Measurements from ENCODE around the gene DEPDC4. TPM values are rescaled to one million over a fixed set of nuclear protein-coding genes. Genes with fewer than 3 reads are reported as not detected.
A peak's percentile ranks its signal among the peaks of the same experiment; 100 is the strongest.
"Not testable (repeated sequence)": the region's sequence is repeated elsewhere in the genome, so short reads cannot be mapped to it uniquely, and the experiment has no call there.

DEPDC4 gene
- total and polyA plus RNA-seq, 11 donors = 0.33 to 1.3 (median 0.60) TPM; not detected in 3

DNA sequence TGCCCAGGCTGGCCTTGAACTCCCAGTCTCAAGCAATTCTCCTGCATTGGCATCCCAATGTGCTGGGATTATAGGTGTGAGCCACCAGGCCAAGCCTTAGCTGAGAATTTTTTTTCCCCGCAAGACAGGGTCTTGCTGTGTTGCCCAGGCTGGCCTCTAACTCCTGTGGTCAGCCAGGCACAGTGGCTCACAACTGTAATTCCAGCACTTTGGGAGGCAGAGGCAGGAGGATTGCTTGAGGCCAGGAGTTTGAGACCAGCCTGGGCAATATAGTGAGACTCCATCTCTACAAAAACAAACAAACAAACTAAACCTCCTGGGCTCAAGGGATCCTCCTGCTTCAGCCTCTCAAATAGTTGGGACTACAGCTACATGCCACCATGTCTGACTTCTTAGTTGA, 27.3 kb downstream of the DEPDC4 start:
- TF ChIP-seq POLR2A (IDR thresholded peaks at IDR 0.05) = no peak
- TF ChIP-seq, protein P1, sequence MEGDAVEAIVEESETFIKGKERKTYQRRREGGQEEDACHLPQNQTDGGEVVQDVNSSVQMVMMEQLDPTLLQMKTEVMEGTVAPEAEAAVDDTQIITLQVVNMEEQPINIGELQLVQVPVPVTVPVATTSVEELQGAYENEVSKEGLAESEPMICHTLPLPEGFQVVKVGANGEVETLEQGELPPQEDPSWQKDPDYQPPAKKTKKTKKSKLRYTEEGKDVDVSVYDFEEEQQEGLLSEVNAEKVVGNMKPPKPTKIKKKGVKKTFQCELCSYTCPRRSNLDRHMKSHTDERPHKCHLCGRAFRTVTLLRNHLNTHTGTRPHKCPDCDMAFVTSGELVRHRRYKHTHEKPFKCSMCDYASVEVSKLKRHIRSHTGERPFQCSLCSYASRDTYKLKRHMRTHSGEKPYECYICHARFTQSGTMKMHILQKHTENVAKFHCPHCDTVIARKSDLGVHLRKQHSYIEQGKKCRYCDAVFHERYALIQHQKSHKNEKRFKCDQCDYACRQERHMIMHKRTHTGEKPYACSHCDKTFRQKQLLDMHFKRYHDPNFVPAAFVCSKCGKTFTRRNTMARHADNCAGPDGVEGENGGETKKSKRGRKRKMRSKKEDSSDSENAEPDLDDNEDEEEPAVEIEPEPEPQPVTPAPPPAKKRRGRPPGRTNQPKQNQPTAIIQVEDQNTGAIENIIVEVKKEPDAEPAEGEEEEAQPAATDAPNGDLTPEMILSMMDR (IDR thresholded peaks at IDR 0.05) = no peak
- no peaks in the 10 kb centered on the region for H3K27me3 ChIP-seq
- H3K9me3 ChIP-seq = no peaks in the 10 kb centered on the region
- peaks cover 0 to under 1% (median 0%) of the 10 kb centered on the region in 12 donors for H3K4me1 ChIP-seq
- no peak overlapping the region for H3K4me3 ChIP-seq
- DNase-seq = no peak
- intact Hi-C loops (cut with DNase I) = loop anchor here in 5 of 10 donors (5.0 to 10.0 kb wide), 3 partner anchors 313 to 495 kb away; no protein-coding TSS in a partner anchor
- H3K27ac ChIP-seq = no peak overlapping the region
- no peak for ATAC-seq
- no peaks in the 10 kb centered on the region for H3K36me3 ChIP-seq
- 100% methylated on average over 1 of the region's 1 CpG; no CpG with 5 or more reads in 1 of the 4 donors for WGBS, 4 donors

DNA sequence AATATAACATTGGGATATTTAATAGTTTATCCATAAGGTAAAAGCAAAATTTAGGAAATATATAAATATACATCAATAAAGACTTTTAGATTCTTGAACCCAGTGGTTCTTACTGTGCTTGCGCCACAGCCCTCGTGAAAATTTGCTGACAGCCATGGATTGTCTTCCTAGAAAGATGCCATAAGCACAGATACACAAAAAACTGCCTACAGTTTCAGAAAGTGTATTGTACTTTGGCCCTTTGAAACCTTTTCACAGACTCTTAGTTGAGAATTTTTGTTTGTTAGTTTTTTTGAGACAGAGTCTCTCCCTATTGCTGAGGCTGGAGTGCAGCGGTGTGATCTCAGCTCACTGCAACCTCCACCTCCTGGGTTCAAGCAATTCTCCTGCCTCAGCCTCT, 28.1 kb downstream of the DEPDC4 start:
- ATAC-seq (no peak), DNase-seq (no peak)
- intact Hi-C loops (cut with DNase I) = loop anchor here in 5 of 10 donors (5.0 to 10.0 kb wide), 3 partner anchors 314 to 496 kb away; no protein-coding TSS in a partner anchor
- Histone ChIP-seq H3K27me3 (no peaks in the 10 kb centered on the region), H3K4me3 (no peak overlapping the region), H3K9me3 (no peaks in the 10 kb centered on the region), H3K27ac (no peak overlapping the region), H3K36me3 (no peaks in the 10 kb centered on the region), H3K4me1 (peaks cover 0 to 7% (median 0%) of the 10 kb centered on the region in 12 donors)
- TF ChIP-seq, protein P1 (IDR thresholded peaks at IDR 0.05) = no peak
- TF ChIP-seq POLR2A (IDR thresholded peaks at IDR 0.05) = no peak
- 96 to 97% (median 97%) methylated on average over 3 of the region's 3 CpGs for WGBS, 4 donors

- H3K4me3 ChIP-seq = peak overlapping the region in 1 of 12 donors; percentile 13
- WGBS, 4 donors = 40 to 51% (median 45%) methylated on average over 7 of the region's 7 CpGs
- H3K36me3 ChIP-seq = no peaks in the 10 kb centered on the region
- ATAC-seq (peak in 2 of 4 donors; percentile 48 to 76), DNase-seq (no peak)
- intact Hi-C loops (cut with DNase I) = loop anchor here (2.0 to 10.0 kb wide), 10 partner anchors 32 to 508 kb away; partner anchors contain the start of genes DEPDC4 (in 1 of the 10) and SCYL2 (in 1 of the 10)
- no peaks in the 10 kb centered on the region for H3K9me3 ChIP-seq
- TF ChIP-seq, protein P1 (IDR thresholded peaks at IDR 0.05) = peak; percentile 53 to 84 (median 72)
- TF ChIP-seq POLR2A (IDR thresholded peaks at IDR 0.05) = no peak
- peak overlapping the region in 4 of 12 donors; percentile 0 to 28 (median 15) for H3K27ac ChIP-seq
- H3K4me1 ChIP-seq = peaks cover 0 to 7% (median 0%) of the 10 kb centered on the region in 12 donors
- no peaks in the 10 kb centered on the region for H3K27me3 ChIP-seq
These were observed 32.1 kb downstream of the DEPDC4 start for GRCh38 chr12:100234591-100235304.

- DNase-seq (peak in 1 of 5 donors; percentile 29), ATAC-seq (peak in 2 of 4 donors; percentile 34 to 70)
- H3K4me1 ChIP-seq = peaks cover 0 to 7% (median 0%) of the 10 kb centered on the region in 12 donors
- WGBS, 4 donors = 22 to 38% (median 27%) methylated on average over 3 of the region's 3 CpGs
- H3K4me3 ChIP-seq = peak overlapping the region in 1 of 12 donors; percentile 13
- H3K27me3 ChIP-seq = no peaks in the 10 kb centered on the region
- intact Hi-C loops (cut with DNase I) = loop anchor here (2.0 to 10.0 kb wide), 10 partner anchors 33 to 508 kb away; partner anchors contain the start of genes DEPDC4 (in 1 of the 10) and SCYL2 (in 1 of the 10)
- H3K27ac ChIP-seq = peak overlapping the region in 4 of 12 donors; percentile 0 to 28 (median 15)
- TF ChIP-seq, protein P1 (IDR thresholded peaks at IDR 0.05) = no peak
- TF ChIP-seq POLR2A (IDR thresholded peaks at IDR 0.05) = no peak
- H3K9me3 ChIP-seq = no peaks in the 10 kb centered on the region
- no peaks in the 10 kb centered on the region for H3K36me3 ChIP-seq
These were observed 32.7 kb downstream of the DEPDC4 start for GRCh38 chr12:100234166-100234565.

DNA sequence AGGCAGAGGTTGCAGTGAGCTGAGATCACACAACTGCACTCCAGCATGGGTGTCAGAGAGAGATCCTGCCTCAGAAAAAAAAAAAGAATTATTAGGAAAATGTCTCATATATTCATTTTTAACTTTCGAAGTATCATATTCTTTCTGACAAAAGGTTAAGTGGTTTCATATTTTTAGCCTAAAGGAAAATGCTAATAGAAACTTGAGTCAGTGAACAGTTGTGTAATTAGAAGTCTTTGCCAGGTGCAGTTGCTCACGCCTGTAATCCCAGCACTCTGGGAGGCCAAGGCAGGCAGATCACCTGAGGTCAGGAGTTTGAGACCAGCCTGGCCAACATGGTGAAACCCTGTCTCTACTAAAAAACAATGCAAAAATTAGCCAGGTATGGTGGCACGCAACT, 35.0 kb downstream of the DEPDC4 start:
- H3K9me3 ChIP-seq, H3K36me3 ChIP-seq, DNase-seq, ATAC-seq, H3K27me3 ChIP-seq, H3K4me1 ChIP-seq, H3K4me3 ChIP-seq, H3K27ac ChIP-seq: not testable (repeated sequence)
- intact Hi-C loops (cut with DNase I) = loop anchor here in 9 of 10 donors (5.0 to 10.0 kb wide), 6 partner anchors 320 to 510 kb away; no protein-coding TSS in a partner anchor
- 83 to 92% (median 86%) methylated on average over 3 of the region's 3 CpGs for WGBS, 4 donors
